ENCODE data around the gene C1orf21. TPM values are rescaled to one million over a fixed set of nuclear protein-coding genes. Genes with fewer than 3 reads are reported as not detected.

C1orf21 gene
- total RNA-seq, 2 donors from 2014 or later: 68.1 to 81.1 TPM

- TF ChIP-seq, protein P1, sequence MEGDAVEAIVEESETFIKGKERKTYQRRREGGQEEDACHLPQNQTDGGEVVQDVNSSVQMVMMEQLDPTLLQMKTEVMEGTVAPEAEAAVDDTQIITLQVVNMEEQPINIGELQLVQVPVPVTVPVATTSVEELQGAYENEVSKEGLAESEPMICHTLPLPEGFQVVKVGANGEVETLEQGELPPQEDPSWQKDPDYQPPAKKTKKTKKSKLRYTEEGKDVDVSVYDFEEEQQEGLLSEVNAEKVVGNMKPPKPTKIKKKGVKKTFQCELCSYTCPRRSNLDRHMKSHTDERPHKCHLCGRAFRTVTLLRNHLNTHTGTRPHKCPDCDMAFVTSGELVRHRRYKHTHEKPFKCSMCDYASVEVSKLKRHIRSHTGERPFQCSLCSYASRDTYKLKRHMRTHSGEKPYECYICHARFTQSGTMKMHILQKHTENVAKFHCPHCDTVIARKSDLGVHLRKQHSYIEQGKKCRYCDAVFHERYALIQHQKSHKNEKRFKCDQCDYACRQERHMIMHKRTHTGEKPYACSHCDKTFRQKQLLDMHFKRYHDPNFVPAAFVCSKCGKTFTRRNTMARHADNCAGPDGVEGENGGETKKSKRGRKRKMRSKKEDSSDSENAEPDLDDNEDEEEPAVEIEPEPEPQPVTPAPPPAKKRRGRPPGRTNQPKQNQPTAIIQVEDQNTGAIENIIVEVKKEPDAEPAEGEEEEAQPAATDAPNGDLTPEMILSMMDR (IDR thresholded peaks at IDR 0.05): no peak
- DNase-seq: no peak
- no peak overlapping the region for H3K9ac ChIP-seq (ENCODE audit: low read depth in 2 of 2, low read length in 2 of 2)
- no peak overlapping the region for H3K27ac ChIP-seq
- H3K4me1 ChIP-seq: no peaks in the 10 kb centered on the region
- H3K27me3 ChIP-seq: no peaks in the 10 kb centered on the region
- intact Hi-C loops (cut with DNase I): no loop called here
- no peaks in the 10 kb centered on the region for H3K9me3 ChIP-seq
- no peak overlapping the region for H3K4me3 ChIP-seq
- no peaks in the 10 kb centered on the region for H3K36me3 ChIP-seq
Measured at GRCh38 chr1:184456189-184456588, 69.4 kb downstream of the C1orf21 start.

- Histone ChIP-seq H3K4me3 (no peak overlapping the region), H3K9me3 (no peaks in the 10 kb centered on the region), H3K36me3 (no peaks in the 10 kb centered on the region), H3K4me1 (no peaks in the 10 kb centered on the region), H3K27me3 (no peaks in the 10 kb centered on the region), H3K9ac (ENCODE audit: low read depth in 2 of 2, low read length in 2 of 2) (no peak overlapping the region), H3K27ac (no peak overlapping the region)
- TF ChIP-seq, protein P1 (IDR thresholded peaks at IDR 0.05): no peak
- intact Hi-C loops (cut with DNase I): no loop called here
- DNase-seq: no peak
Measured at GRCh38 chr1:184457500-184457899, 70.7 kb downstream of the C1orf21 start.

GRCh38 chr1:184461321-184461720 is 74.5 kb downstream of the C1orf21 start:
- TF ChIP-seq, protein P1 (IDR thresholded peaks at IDR 0.05): no peak
- no peak overlapping the region for H3K4me3 ChIP-seq
- DNase-seq: no peak
- no peak overlapping the region for H3K27ac ChIP-seq
- intact Hi-C loops (cut with DNase I): no loop called here
- H3K9me3 ChIP-seq: no peaks in the 10 kb centered on the region
- H3K36me3 ChIP-seq: no peaks in the 10 kb centered on the region
- H3K9ac ChIP-seq (ENCODE audit: low read depth in 2 of 2, low read length in 2 of 2): no peak overlapping the region
- H3K4me1 ChIP-seq: no peaks in the 10 kb centered on the region
- no peaks in the 10 kb centered on the region for H3K27me3 ChIP-seq

GRCh38 chr1:184462155-184462554 is 75.3 kb downstream of the C1orf21 start:
- Histone ChIP-seq H3K27ac (no peak overlapping the region), H3K27me3 (no peaks in the 10 kb centered on the region)

DNA sequence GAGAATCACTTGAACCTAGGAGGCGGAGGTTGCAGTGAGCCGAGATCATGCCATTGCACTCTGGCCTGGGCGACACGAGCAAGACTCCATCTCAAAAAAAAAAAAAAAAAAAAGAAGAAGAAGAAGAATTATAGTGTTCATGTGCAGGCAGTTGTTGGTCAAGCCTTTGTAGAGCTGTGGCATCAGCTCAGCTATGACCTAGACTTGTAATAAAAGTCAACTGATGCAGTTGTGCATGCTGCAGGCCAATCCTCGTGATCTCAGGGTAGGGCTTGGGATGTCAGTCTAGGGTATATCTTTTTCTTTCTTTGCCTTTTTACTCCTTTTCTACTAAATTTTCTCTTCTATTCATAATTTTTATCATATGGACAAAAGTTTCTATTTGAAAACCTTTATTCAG is 76.2 kb downstream of the C1orf21 start:
- Histone ChIP-seq H3K9ac (ENCODE audit: low read depth in 2 of 2, low read length in 2 of 2) (no peak overlapping the region), H3K27ac (no peak overlapping the region), H3K4me1 (no peaks in the 10 kb centered on the region), H3K36me3 (no peaks in the 10 kb centered on the region), H3K27me3 (no peaks in the 10 kb centered on the region), H3K4me3 (no peak overlapping the region), H3K9me3 (no peaks in the 10 kb centered on the region)
- DNase-seq: no peak
- TF ChIP-seq, protein P1 (IDR thresholded peaks at IDR 0.05): no peak
- intact Hi-C loops (cut with DNase I): no loop called here

More at GRCh38 chr1:184462155-184462554, 75.3 kb downstream of the C1orf21 start:
- Histone ChIP-seq H3K9ac (ENCODE audit: low read depth in 2 of 2, low read length in 2 of 2) (no peak overlapping the region), H3K4me3 (no peak overlapping the region), H3K4me1 (no peaks in the 10 kb centered on the region), H3K36me3 (no peaks in the 10 kb centered on the region), H3K9me3 (no peaks in the 10 kb centered on the region)
- intact Hi-C loops (cut with DNase I): no loop called here
- DNase-seq: no peak
- TF ChIP-seq, protein P1 (IDR thresholded peaks at IDR 0.05): no peak

- no peak overlapping the region for H3K27ac ChIP-seq
- no peaks in the 10 kb centered on the region for H3K4me1 ChIP-seq
- H3K27me3 ChIP-seq: no peaks in the 10 kb centered on the region
- TF ChIP-seq, protein P1 (IDR thresholded peaks at IDR 0.05): no peak
- H3K36me3 ChIP-seq: no peaks in the 10 kb centered on the region
- H3K9ac ChIP-seq (ENCODE audit: low read depth in 2 of 2, low read length in 2 of 2): no peak overlapping the region
- intact Hi-C loops (cut with DNase I): no loop called here
- no peaks in the 10 kb centered on the region for H3K9me3 ChIP-seq
- no peak overlapping the region for H3K4me3 ChIP-seq
- no peak for DNase-seq
Measured at GRCh38 chr1:184463680-184464079, 76.9 kb downstream of the C1orf21 start.
